Right renal cortex interstitium (tissue), 3 donors: ENCODE results near the gene SNORC. TPM values are rescaled to one million over a fixed set of nuclear protein-coding genes. Genes with fewer than 3 reads are reported as not detected.

Experiments used
- DNase-seq, 3 donors: peaks; one replicate each; pipeline ENCODE4 v3.0.0-alpha.2; 2013; ENCODE audit warnings: low read depth in 3 of 3, low spot score in 2 of 3
- polyA plus RNA-seq, 3 donors: library from polyadenylated mRNA; unstranded; fragments of 120-200 nt; gene quantifications; one replicate each; pipeline ENCODE4 v1.2.1, GENCODE V29; 2013; ENCODE audit not compliant: insufficient read length in 3 of 3

SNORC gene
- polyA plus RNA-seq, 3 donors, result 0.85 to 2.2 (median 1.8) TPM

GRCh38 chr2:232920760-232921159 is 50.7 kb downstream of the SNORC start:
- no peak for DNase-seq

GRCh38 chr2:232924433-232924832 is 54.4 kb downstream of the SNORC start:
- DNase-seq, result no peak

DNA sequence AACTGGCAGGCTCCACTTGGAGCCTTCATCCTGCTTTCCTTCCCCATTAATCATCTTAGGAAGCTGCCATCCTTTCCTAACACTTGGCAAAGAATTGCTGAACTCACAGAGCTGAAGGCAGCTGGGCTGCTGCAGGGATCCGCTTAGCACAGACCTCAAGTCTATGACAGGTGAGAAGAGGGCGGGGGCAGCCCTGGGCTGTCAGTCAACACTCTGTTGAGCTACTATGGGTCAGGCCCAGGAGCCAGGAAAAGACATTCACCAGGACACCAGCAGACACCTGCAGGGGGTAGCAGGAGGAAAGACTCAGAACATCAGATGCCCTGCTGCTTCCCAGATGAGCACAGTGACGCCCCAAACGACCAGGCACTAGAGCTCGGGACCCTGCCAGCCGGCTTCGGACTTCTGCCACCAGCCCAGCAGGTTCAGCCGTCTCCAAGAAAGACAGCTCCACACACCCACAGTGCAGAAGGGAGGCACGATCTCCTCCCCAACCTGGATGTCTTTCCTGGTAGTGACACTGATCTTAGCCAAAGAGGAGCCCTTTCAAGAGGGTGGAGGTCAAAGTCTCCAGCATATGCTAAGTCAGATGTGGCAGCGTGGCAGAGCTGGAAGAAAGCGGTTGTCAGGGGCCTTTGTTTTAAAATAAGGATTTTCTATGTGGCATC is 55.2 kb downstream of the SNORC start:
- DNase-seq, result no peak

- no peak for DNase-seq
Observed at GRCh38 chr2:232925821-232926156, 55.7 kb downstream of the SNORC start.

GRCh38 chr2:232926431-232926939 is 56.4 kb downstream of the SNORC start:
- no peak for DNase-seq

DNA sequence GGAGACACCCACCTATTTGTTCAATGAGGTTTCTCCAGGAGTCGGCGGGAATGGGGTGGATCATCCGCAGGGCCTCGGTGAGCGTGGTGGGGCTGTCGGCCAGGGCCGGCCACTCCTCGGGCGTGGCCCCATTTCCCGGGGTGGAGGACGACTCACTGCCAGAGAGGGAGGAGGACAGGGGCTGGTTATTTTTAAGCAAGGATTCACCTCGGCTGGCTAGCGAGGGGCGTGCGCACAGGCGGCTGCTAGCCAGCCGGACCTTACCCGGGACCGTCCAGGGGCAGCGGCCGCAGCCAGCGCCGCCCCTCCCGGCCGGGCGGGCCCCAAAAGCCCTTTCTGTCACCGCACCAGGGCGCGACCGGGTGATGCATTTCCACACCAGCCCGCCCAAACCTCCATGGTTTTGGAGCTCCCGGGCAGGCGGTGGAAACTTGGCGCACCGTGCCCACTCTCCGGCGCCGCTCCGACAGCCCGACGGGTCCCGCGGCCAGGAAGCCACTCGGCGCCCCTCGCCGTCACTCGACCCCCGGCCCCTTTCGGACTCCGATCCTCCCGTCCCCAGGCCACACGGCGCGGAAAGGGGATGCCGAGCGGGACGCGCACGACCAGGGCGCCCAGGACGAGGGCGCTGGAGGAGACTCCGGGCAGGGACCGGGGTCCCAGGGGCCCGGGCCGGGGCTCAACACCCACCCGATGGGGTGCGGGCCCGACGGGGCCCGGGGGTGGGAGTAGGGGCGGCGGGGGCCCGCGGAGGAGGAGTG is 57.1 kb downstream of the SNORC start:
- no peak for DNase-seq

DNA sequence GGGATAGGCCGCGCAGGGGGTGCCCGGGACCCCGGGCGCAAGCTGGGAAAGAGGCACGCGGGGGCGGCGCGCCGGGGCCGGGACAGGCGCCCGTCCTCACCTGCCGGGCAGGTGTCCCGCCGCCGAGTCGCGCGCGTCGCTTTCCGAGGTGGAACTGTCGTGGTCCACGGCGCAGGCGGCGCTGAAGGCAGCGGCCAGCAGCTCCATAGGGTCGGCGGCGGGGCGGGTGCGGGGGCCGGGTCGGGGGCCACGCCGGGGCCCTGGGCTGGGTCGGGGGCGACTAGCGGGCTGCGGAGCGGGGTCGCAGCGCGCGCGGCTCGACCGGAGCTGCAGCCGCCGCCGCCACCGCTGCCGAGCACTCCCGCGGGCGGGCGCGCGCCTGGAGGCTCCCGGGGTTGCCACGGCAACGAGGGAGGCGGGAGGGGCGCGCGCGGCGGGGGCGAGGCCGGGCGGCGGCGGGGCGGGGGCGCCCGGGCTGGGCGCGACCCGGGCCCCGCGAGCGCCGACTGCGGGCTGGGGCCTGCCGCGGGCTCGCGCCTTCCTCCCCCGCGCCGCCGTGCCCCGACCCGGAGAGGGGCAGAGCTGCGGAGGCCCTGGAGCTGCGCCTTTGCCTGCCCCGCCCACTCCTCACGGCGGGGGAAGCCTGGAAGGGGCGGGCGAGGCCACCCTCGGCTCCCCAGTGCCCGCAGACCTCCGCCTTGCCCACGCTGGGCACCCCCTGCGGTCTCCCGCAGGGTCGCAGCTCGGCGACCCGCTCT is 57.9 kb downstream of the SNORC start:
- DNase-seq, result no peak

Other genes starting within 250 kb of the SNORC start
- gene EFHD1, start 236.7 kb upstream of the SNORC start, polyA plus RNA-seq, result 10 to 100 TPM; 55.8 to 90.4 (median 85.6) TPM
- 10 to 100 TPM; 64.8 to 66.7 (median 66.2) TPM for gene GIGYF2, start 172.9 kb upstream of the SNORC start, polyA plus RNA-seq
- gene KCNJ13, start 93.7 kb upstream of the SNORC start, polyA plus RNA-seq, result 1 to 10 TPM; 2.6 to 4.1 (median 3.4) TPM
- gene NGEF, start 143.0 kb downstream of the SNORC start, polyA plus RNA-seq, result 1 to 10 TPM; 2.3 to 3.0 (median 2.7) TPM
- not detected for gene NEU2, start 162.4 kb downstream of the SNORC start, polyA plus RNA-seq
- 1 to 10 TPM; 6.2 to 6.7 (median 6.5) TPM for gene INPP5D, start 190.1 kb downstream of the SNORC start, polyA plus RNA-seq